Osteocyte (in vitro differentiated cells): ENCODE results near the gene PPM1L. TPM values are rescaled to one million over a fixed set of nuclear protein-coding genes. Genes with fewer than 3 reads are reported as not detected.
"Not testable (repeated sequence)": the region's sequence is repeated elsewhere in the genome, so short reads cannot be mapped to it uniquely, and the experiment has no call there.

ENCODE experiments used
- DNase-seq: peaks from one replicate; pipeline ENCODE4 v3.0.0; 2021; ENCODE audit warnings: mixed read lengths; ENCODE audit not compliant: unreplicated experiment; ENCODE audit errors: extremely low spot score
- H3K27ac Mint-ChIP-seq: one replicate; pipeline ENCODE4 v1.8.0; 2021; ENCODE audit warnings: mild to moderate bottlenecking, mixed read lengths; ENCODE audit not compliant: unreplicated experiment
- H3K27me3 Mint-ChIP-seq: one replicate; pipeline ENCODE4 v1.8.0; 2021; ENCODE audit warnings: mixed read lengths; ENCODE audit not compliant: unreplicated experiment
- H3K36me3 Mint-ChIP-seq: one replicate; pipeline ENCODE4 v1.8.0; 2021; ENCODE audit warnings: mixed read lengths; ENCODE audit not compliant: unreplicated experiment
- H3K4me1 Mint-ChIP-seq: one replicate; pipeline ENCODE4 v1.8.0; 2021; ENCODE audit warnings: mixed read lengths; ENCODE audit not compliant: unreplicated experiment
- H3K4me3 Mint-ChIP-seq: one replicate; pipeline ENCODE4 v1.8.0; 2021; ENCODE audit warnings: mild to moderate bottlenecking, moderate library complexity, mixed read lengths; ENCODE audit not compliant: unreplicated experiment
- H3K9me3 Mint-ChIP-seq: one replicate; pipeline ENCODE4 v1.8.0; 2021; ENCODE audit warnings: mixed read lengths; ENCODE audit not compliant: unreplicated experiment
- CTCF ChIP-seq: fragments of 200-600 bp; sonication (generic); IDR thresholded peaks from 2 replicates; pipeline ENCODE4 v1.5.0; 2021; ENCODE audit warnings: antibody characterized with exemption, mild to moderate bottlenecking, moderate library complexity
- total RNA-seq: library from RNA; stranded (reverse); gene quantifications from 2 replicates; pipeline ENCODE4 v1.2.1, GENCODE V29; 2021

The PPM1L gene
- total RNA-seq, 1 donor from 2014 or later: 9.1 TPM

- Mint-ChIP-seq H3K9me3 (peaks cover 14% of the 10 kb centered on the region), H3K4me1 (no peaks in the 10 kb centered on the region), H3K4me3 (no peak overlapping the region), H3K27ac (no peak overlapping the region), H3K27me3 (no peaks in the 10 kb centered on the region), H3K36me3 (no peaks in the 10 kb centered on the region)
- no peak for DNase-seq
- TF ChIP-seq CTCF: no peak
Observed at GRCh38 chr3:161026612-161027510, 270.8 kb downstream of the PPM1L start.

GRCh38 chr3:161028555-161029153 is 272.6 kb downstream of the PPM1L start:
- no peak overlapping the region for H3K27ac Mint-ChIP-seq

GRCh38 chr3:161031134-161031533 is 275.1 kb downstream of the PPM1L start:
- Mint-ChIP-seq H3K36me3 (no peaks in the 10 kb centered on the region), H3K9me3 (peaks cover 11% of the 10 kb centered on the region), H3K27me3 (no peaks in the 10 kb centered on the region), H3K4me1 (peaks cover 7% of the 10 kb centered on the region), H3K4me3 (no peak overlapping the region), H3K27ac (no peak overlapping the region)
- DNase-seq: no peak
- no peak for TF ChIP-seq CTCF

More at GRCh38 chr3:161028555-161029153, 272.6 kb downstream of the PPM1L start:
- Mint-ChIP-seq H3K9me3 (peaks cover 11% of the 10 kb centered on the region), H3K27me3 (no peaks in the 10 kb centered on the region), H3K4me1 (no peaks in the 10 kb centered on the region), H3K4me3 (no peak overlapping the region), H3K36me3 (no peaks in the 10 kb centered on the region)
- no peak for DNase-seq
- no peak for TF ChIP-seq CTCF

GRCh38 chr3:161034913-161035550 is 279.0 kb downstream of the PPM1L start:
- peaks cover 11% of the 10 kb centered on the region for H3K9me3 Mint-ChIP-seq
- H3K27me3 Mint-ChIP-seq, H3K4me1 Mint-ChIP-seq, DNase-seq, H3K36me3 Mint-ChIP-seq, H3K27ac Mint-ChIP-seq, H3K4me3 Mint-ChIP-seq: not testable (repeated sequence)

- TF ChIP-seq CTCF: no peak
- H3K27ac Mint-ChIP-seq: no peak overlapping the region
- no peaks in the 10 kb centered on the region for H3K27me3 Mint-ChIP-seq
- peaks cover 11% of the 10 kb centered on the region for H3K9me3 Mint-ChIP-seq
- H3K4me3 Mint-ChIP-seq: no peak overlapping the region
- peaks cover 7% of the 10 kb centered on the region for H3K4me1 Mint-ChIP-seq
- H3K36me3 Mint-ChIP-seq: no peaks in the 10 kb centered on the region
- DNase-seq: no peak
Observed at GRCh38 chr3:161035711-161036110, 279.7 kb downstream of the PPM1L start.
